DMS79 (cell line): ENCODE data around the gene BLVRA.
"Not testable (repeated sequence)": the region's sequence is repeated elsewhere in the genome, so short reads cannot be mapped to it uniquely, and the experiment has no call there.

Experiments used
- DNase-seq: peaks from one replicate; lab custom pipeline; 2025; lab: John Stamatoyannopoulos, UW

BLVRA gene

DNA sequence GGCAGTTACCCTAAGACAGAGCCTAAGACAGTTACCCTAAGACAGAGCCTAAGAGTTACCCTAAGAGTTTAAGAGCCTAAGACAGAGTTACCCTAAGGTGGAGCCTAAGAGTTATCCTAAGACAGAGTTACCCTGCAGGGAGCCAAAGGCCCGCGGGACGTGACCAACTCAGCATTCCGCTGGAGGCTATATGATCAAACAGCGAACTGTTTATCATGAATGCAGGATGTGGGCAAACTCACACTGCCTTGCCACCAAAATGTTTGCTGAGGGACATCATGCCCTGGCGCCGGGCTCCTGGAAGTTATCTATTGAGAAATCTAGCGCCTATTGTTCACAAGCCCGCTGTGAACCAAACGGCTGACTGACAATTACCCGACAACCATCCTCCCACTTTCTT lies 49.9 kb downstream of the BLVRA start:
- no peak for DNase-seq

DNA sequence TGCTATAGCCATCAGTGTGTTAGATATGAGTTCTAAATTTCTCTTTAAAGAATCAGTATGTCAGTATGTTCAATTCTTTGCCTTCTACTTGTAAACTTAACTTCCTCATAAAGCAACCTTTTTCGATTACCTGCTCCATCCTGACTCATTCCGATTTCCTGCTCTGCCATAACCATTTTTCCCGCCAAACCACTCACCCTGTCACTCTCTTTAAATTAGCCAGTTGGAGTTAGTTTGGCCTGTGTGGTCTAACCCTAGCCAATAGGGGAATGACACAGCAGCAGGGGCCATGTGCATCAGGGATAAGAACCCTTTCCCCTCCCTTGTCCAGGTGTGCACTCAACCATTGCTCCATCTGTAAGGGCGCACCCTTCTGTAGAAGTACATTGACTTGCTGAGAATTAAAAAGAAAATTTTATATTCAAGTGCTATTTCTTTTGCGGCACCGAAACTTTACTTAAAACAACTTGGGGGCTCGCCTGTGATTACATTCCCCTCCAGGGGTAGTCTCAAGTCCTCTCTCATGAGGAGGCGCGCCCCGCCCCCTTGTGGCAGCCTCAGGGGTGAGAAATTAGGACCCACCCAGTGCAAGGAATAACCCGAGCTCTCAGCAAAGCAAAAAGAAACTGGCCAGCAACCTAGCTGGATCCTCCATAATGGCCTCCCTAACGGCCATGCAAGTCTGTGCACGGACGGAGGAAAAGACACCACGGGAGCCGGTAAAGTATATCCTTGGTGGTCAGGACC lies 51.9 kb downstream of the BLVRA start:
- not testable (repeated sequence) for DNase-seq

DNA sequence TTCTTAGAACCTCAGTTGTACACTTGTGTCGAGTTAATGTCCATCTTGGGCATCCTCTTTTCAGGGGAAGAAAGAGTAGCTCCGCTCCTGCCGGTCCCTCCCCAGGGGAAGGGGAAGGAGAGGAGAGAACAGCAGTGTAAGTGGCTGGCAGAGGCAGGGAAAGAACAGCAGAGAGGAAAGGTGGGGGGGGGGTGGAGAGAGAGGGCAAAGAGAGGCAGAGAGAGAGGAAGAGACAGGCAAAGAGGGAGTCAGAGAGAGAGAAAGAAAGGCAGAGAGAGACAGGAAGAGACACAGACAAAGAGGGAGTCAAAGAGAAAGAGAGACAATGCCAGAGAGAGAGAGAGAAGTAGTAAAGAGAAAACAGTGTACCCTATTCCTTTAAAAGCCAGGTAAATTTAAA lies 56.9 kb downstream of the BLVRA start:
- no peak for DNase-seq

DNA sequence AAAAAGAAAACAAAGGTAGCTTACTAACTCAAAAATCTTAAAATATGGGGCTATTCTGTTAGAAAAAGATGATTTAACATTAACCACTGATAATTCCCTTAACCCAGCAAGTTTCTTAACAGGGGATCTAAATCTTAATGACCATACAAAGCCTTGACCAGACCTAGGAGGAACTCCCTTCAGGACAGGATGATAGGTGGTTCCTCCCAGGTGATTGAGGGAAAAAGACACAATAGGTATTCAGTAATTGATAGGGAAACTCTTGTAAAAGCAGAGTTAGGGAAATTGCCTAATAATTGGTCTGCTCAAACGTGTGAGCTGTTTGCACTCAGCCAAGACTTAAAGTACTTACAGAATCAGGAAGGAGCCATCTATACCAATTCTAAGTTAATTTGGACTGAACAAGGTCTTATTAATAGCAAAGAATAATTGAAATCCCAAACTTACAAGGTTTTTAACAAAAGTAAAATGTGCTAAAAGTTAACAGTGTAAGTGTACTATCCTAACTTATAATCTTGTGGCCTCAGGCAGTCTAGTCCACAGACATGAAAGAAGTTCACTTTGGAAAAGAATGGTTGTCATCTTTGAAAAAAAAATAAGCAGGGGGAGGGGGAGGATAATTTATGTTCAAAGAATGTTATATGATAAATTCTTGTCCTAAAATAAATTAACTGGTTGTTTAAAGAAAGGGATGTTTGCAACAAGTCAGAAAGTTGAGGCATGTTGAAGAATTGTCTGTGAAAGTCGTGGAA lies 57.7 kb downstream of the BLVRA start:
- DNase-seq: not testable (repeated sequence)

DNA sequence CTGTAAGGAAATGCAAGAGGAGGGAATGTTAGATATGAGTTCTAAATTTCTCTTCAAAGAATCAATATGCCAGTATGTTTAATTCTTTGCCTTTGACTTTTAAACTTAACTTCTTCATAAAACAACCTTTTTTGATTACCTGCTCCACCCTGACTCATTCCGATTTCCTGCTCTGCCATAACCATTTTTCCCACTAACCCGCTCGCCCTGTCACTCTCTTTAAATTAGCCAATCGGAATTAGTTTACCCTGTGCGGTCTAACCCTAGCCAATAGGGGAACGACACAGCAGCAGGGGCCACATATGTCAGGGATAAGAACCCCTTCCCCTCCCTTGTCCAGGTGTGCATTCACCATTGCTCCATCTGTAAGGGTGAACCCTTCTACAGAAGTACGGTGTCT lies 64.9 kb downstream of the BLVRA start:
- DNase-seq: not testable (repeated sequence)

DNA sequence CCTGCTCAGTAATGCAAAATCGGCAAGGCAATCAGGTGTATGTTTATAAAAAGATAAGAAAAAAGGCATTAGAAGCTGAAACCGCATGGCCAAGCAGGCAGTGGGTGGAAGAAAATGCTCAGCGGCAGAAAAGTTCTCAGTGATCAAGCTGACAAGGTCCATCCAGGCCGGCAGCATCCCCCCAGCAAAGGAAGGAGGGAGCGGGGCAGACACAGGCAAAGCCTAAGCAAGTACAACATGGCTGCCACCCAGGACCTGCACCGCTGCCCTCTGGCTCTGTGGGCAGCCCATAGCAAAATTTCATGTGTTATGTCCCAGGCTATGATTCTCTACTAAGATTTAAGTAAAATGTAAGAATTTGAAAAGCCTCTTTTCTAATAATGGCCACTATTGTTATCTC lies 65.5 kb downstream of the BLVRA start:
- no peak for DNase-seq

DNA sequence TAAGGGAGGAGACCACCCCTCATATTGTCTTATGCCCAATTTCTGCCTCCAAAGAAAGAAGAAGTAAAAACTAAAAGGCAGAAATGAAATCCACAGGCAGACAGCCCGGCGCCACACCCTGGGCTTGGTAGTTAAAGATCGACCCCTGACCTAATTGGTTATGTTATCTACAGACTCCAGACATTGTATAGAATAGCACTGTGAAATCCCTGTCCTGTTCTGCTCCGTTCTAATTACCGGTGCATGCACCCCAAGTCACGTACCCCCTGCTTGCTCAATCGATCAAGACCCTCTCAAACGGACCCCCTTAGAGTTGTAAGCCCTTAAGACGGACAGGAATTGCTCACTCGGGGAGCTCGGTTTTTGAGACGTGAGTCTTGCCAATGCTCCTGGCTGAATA lies 66.0 kb downstream of the BLVRA start:
- not testable (repeated sequence) for DNase-seq

DNA sequence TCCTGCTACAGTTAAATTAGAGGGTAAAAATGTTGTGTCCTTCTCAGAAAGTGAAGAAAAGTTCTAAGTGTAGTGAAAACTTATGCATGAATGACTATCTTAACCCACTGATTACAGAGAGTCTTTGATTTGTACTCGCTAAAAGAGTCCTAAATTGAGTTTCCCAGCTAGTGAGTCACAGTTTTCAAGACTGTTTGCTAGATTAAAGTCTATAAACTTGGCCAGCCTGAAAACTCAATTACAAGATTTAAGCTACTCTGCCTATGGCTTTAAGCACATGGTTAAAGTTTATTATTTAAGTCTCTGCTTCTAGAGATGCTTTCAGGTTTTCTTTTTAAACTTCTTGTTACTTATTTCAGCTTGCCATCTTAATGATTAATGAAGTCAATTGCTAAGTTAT lies 66.5 kb downstream of the BLVRA start:
- no peak for DNase-seq

DNA sequence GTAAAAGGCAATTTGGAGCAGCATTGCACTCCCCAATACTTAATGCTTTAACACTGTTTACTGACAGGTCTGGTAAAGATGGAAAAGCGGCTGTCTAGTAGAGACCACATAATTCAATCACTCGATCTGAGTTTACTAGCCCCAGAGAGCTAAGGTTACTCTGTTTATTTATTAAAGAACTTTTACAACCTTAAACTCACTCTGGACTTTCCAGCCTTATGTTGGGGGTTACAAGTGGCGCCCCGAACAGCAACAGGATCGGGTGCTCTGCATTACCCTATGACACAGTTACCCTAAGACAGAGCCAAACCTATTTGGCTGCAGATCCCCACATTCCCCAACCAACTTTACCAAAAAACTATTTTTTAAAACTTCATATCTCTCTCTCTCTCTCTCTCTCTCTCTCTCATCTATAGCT lies 66.9 kb downstream of the BLVRA start:
- DNase-seq: no peak

DNA sequence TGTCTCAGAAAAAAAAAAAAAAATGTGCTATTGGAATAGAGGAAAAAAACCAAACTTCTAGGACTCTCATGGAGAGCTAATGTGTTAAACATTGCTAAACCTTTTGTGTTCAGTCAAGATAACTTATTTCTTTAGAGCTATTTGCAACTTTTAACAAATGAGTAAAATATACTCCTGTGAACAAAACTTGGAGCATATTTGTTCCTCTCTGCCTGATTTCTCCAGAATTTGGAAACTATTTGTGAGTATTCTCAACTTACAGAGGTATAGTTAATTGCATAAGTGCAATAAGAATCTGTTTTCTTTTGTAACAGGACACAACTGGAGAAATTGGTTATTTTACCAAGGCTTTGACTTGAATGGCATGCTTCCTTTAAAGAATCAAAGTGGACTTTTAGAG lies 72.4 kb downstream of the BLVRA start:
- not testable (repeated sequence) for DNase-seq

DNA sequence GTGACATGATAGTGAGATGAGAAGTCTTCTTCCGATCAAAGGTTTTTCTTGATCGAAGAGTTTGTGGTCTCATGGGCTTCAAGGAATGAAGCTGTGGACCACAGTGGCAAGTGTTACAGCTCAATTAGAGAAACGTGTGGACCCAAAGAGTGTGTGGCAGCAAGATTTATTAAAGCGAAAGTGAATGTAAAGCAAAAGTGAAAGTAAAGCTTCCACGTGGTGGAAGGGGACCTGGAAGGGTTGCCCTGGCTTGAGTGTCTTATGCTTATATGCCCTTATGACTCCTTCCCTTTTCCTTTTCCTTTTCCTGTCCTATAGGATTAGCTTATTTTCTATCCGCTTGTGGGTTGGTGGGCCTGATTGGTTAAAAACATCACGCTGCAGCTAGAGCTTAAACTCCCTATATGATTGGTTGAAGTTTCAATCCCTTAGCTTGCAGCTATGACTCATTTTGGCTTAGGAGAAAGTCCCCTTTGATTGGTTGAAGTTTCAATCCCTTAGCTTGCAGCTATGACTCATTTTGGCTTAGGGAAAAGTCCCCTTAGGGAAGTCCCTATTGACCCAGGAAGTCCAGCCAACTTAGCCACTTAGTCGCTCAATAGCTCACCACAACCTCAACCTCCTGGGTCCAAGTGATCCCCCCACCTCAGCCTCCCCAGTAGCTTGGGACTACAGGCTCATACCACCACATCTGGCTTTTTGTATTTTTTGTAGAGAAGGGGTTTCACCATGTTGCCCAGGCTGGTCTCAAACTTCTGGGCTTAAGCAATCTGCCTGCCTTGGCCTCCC lies 76.2 kb downstream of the BLVRA start:
- no peak for DNase-seq

DNA sequence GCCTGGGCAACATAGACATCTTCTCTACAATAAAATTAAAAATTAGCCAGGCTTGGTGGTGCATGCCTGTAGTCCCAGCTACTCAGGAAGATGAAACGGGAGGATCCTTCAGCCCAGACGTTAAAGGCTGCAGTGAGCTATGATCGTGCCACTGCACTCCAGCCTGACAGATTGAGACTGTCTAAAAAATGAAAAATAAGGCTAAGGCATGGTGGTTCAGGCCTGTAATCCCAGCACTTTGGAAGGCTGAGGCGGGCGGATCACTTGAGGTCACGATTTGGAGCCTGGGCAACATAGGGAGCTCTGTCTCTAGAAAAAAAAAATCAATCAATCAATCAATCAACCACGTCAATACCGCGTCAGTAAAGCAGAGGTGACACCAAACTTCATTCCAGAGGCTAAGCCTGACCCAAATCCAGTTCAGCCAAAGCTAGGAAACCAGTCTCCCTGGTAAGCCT lies 79.8 kb downstream of the BLVRA start:
- no peak for DNase-seq

DNA sequence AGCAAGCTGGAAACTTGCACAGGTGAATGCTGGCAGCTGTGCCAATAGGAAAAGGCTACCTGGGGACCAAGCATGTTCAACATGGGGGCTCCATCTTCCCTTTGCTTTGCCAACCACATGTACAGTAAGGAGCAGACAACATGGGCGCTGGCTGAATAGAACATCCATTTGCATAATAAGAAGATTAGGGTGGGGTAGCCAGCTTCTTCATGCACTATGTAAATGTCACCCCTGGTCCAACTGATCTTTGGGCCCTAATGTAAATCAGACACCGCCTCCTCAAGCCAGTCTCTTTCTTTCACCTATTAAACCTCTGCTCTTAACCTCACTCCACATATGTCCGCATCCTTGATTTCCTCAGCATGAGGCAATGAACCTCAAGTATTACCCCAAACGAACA lies 84.8 kb downstream of the BLVRA start:
- no peak for DNase-seq

DNA sequence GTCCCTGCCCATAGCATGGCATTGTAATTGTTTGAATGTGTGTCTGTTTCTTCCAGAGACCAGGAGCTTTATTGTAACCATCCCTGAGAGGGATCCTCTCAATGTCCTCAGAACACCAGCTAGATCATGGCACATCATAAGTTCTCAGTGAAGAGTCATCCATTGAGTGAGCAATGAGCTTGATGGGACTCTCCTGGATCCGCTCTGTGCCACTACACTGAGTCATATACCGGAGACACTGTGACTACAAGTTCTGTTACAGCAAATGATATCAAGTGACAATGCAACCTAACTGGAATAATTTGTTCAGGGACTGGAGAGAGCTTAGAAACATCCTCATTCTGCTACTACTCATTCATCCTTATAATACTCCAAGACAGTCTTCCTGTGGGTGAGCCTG lies 85.8 kb downstream of the BLVRA start:
- no peak for DNase-seq

DNA sequence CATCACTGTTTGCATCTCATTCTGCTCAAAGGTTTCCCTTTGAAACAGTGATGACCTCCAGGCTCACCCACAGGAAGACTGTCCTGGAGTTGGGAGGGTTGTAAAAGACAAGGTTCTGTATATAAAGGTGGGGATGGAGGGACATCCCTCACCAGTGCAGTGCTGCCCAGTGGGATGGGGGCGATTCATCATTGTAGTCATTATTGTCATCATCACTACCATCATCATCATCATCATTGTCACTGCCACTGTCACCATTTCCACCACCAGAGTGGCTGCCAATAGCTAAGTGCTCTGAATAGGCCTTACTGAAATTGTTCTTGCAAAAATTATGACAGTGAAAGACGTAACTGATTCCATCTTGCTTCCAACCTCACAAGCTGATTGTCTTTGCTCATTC lies 86.2 kb downstream of the BLVRA start:
- DNase-seq: no peak

DNA sequence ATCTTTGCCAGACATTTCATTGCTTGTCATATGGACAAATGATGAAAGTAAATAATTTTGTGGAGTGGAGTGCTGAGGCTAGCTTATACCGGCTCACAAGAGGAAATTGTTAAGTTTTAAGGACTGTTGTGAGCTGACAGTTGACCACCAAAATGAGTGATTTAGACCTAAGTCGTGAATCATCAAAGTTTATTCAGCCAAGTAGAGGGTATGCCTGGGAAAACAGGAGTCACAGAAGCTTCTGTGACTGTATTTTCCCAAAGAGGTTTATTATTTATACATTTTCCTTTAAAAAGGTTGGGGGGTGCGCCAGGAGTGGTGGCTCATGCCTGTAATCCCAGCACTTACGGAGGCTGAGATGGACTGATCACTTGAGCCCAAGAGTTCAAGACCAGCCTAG lies 89.0 kb downstream of the BLVRA start:
- no peak for DNase-seq

DNA sequence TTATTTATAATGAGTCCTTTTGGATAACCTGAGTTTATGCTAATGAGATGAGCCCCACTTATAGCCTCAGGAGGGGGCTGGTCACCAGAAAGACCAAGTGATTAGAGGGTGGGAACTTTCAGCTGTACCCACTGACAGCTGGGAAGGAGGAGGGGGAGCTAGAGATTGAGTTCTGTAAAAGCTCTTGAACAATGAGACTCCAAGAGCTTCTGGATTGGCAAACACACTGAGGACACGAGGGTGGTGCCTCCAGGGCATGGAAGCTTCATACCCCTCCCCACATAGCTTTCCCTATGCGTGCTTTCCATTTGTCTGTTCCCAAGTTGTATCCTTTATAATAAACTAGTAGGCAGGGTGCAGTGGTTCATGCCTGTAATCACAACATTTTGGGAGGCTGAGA lies 90.6 kb downstream of the BLVRA start:
- no peak for DNase-seq

DNA sequence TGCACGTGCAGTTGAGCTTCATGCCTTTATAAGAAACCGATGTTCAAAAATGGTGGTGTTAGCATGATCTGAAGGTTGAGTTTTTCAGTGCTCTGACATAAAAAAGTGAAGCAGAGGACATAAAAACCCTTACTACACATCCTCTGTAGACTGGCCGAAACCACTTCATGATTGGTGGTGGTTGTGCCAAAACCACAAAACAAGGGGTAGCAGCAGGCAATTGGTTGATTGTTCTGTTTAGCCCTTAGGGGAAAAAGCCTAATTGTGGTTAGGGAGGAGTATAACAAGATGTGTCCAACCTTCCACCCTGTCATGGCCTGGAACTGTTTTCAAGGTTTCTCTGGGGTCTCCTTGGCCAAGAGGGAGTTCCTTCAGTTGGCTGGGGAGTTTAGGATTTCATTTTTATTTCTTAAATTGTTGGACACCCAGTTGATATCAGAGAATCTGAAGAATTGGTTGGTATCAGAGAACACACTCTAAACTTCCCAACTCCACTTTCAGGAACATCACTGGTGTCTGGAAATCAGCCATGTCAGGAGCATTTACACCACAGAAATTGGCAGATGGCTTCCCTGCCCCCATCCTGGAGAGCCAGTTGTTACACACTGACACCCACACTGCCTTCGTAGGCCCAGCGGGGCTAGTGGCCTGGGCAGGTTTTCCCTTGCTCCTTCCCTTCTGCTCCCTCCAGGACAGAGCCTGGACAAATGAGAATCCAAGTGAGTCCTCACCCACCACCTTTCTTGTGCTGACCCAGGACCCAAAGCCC lies 92.1 kb downstream of the BLVRA start:
- peak; percentile 64 for DNase-seq

DNA sequence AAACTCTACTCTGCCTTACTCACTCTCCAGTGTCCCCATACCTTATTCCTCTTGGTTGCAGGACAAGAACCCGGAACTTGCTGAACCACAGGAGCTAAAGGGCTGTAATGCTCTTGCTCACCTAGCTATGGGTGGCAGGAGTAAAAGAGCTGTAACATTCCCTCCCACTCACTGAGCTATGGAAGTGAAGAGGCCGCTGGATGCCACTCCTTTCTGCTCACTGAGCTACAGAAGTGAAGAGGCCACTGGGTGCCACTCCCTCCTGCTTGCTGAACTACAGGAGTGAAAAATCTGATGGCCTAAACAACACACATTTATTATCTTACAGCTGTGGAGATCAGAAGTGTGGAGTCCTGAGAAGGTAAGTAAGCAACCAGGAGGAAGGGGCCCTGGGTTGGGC lies 93.3 kb downstream of the BLVRA start:
- DNase-seq: no peak

DNA sequence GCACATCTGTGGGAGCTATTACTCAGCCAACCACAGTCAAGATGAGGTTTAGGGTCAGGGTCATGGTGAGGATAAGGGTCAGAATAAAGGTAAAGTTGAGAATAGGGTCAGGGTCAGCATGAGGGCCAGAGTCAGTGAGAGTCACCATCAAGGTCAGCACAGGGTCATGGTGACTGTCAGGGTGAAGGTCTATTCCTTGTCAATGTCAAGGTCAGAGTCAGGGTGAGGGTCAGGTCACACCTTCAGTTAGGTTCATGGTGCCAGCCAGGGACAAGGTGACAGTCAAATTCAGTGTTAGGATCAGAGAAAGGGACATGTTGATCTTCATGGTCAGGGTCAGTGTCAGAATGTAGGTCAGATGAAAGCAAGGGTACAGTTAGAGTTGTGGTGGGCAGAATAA lies 96.7 kb downstream of the BLVRA start:
- no peak for DNase-seq

DNA sequence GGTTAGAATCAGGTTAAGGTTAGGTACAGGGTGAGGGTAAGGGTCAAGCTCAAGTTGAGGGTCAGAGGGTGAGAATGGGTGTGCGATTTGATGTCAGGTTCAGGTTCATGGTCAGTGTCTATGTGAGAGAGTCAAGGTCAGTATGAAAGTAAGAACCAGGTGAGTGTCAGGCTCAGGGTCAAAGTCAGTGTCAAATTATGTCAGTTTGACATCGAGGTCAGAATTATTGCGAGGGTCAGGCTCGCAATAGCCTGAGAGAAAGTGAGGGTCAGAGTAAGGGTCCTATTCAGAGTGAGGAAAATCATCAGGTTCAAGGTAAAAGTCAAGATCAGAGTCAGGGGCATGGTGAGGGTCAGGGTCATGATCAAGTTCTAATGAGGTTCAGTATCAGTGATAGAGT lies 97.8 kb downstream of the BLVRA start:
- DNase-seq: no peak
